Endothelial cell of umbilical vein (primary cell): ENCODE data around the gene KASH5. TPM values are rescaled to one million over a fixed set of nuclear protein-coding genes. Genes with fewer than 3 reads are reported as not detected.

Experiments used
- BruUV-seq: library from RNA; stranded (reverse); fragments of 400-500 nt; replicated peaks from 2 replicates; lab custom pipeline; 2021; lab: Mats Ljungman, UMichigan
- CTCF ChIA-PET: fragments of 300-600, 350-600 bp; sonication (Branson Sonifier 250); formaldehyde crosslinking; loops from one replicate; lab custom pipeline; 2021; ENCODE audit warnings: antibody characterized with exemption, inconsistent platforms; lab: Charles Lee
- POLR2A ChIA-PET: fragments of 300-600, 350-600 bp; sonication (Branson Sonifier 250); formaldehyde crosslinking; loops from one replicate; lab custom pipeline; 2021; ENCODE audit warnings: antibody characterized with exemption, inconsistent platforms; lab: Charles Lee
- DNase-seq: peaks from one replicate; pipeline ENCODE4 v3.0.0-alpha.2; 2011; ENCODE audit warnings: low read depth, low spot score
- FAIRE-seq: peaks from 2 replicates; lab custom pipeline; 2011; peaks lifted over from hg19 to GRCh38; lab: Jason Lieb, UNC
- H2AFZ ChIP-seq: 2 replicates; pipeline ENCODE4 v1.6.0; 2012; ENCODE audit warnings: low read depth, low read length, control low read depth, inconsistent platforms
- H3K27ac ChIP-seq: 2 replicates; pipeline ENCODE4 v1.5.1; 2011; ENCODE audit warnings: low read depth, mild to moderate bottlenecking, control low read depth, low read length, moderate library complexity; ENCODE audit not compliant: insufficient read depth
- H3K27me3 ChIP-seq, 2 experiments: 2 replicates each; pipeline versions ENCODE4 v1.6.0 to v1.6.1; 2011; ENCODE audit warnings: low read length in 2 of 2, mixed read lengths in 1 of 2; ENCODE audit not compliant: control insufficient read depth in 2 of 2, insufficient read depth in 2 of 2
- H3K36me3 ChIP-seq, 2 experiments: 2 replicates in 1 of 2; 3 replicates in 1 of 2; pipeline ENCODE4 v1.5.1; 2011; ENCODE audit warnings: low read length in 2 of 2, mild to moderate bottlenecking in 1 of 2, moderate library complexity in 1 of 2; ENCODE audit not compliant: control insufficient read depth in 2 of 2, insufficient read depth in 2 of 2; ENCODE audit errors: extremely low read depth in 1 of 2
- H3K4me1 ChIP-seq: 3 replicates; pipeline ENCODE4 v1.5.1; 2011; ENCODE audit warnings: mild to moderate bottlenecking, low read length; ENCODE audit not compliant: control insufficient read depth, insufficient read depth; ENCODE audit errors: extremely low read depth
- H3K4me2 ChIP-seq: 2 replicates; pipeline ENCODE4 v1.6.1; 2011; ENCODE audit warnings: low read length, control low read depth, mixed read lengths; ENCODE audit not compliant: insufficient read depth
- H3K4me3 ChIP-seq, 3 experiments: fragments of 200-600 bp in 1 of 3; sonication (generic), shearing (Covaris generic) in 1 of 3; replicated peaks in 1 of 3; 2 replicates each; pipeline ENCODE4 v1.5.1; 2011 to 2016; ENCODE audit warnings: control low read depth in 3 of 3, low read length in 3 of 3, mild to moderate bottlenecking in 2 of 3, inconsistent platforms in 1 of 3, low read depth in 1 of 3, moderate library complexity in 1 of 3; ENCODE audit not compliant: insufficient read depth in 1 of 3
- H3K79me2 ChIP-seq: 2 replicates; pipeline ENCODE4 v1.6.0; 2012; ENCODE audit warnings: low read length, inconsistent platforms; ENCODE audit not compliant: control insufficient read depth, insufficient read depth
- H3K9ac ChIP-seq: replicated peaks from 2 replicates; pipeline ENCODE3; 2011; ENCODE audit warnings: low read length, control low read depth; ENCODE audit not compliant: insufficient read depth; ENCODE audit errors: extremely low read depth
- H3K9me1 ChIP-seq: replicated peaks from 3 replicates; pipeline ENCODE4 v1.6.0; 2011; ENCODE audit warnings: mild to moderate bottlenecking, low read length; ENCODE audit not compliant: control insufficient read depth, insufficient read depth; ENCODE audit errors: extremely low read depth
- H3K9me3 ChIP-seq: replicated peaks from 2 replicates; pipeline ENCODE4 v1.5.1; 2012; ENCODE audit warnings: low read length, inconsistent platforms; ENCODE audit not compliant: control insufficient read depth, insufficient read depth
- H4K20me1 ChIP-seq: replicated peaks from 2 replicates; pipeline ENCODE3; 2011; ENCODE audit warnings: mild to moderate bottlenecking, low read length; ENCODE audit not compliant: control insufficient read depth, insufficient read depth; ENCODE audit errors: extremely low read depth
- CTCF ChIP-seq, 2 donors: IDR thresholded peaks; 1 replicate in 1 of 2; 2 replicates in 1 of 2; pipeline ENCODE4 v1.5.1; 2011; ENCODE audit warnings: low read length in 2 of 2, mild to moderate bottlenecking in 2 of 2, moderate library complexity in 2 of 2, control low read depth in 1 of 2, inconsistent platforms in 1 of 2, low read depth in 1 of 2; ENCODE audit not compliant: insufficient read depth in 1 of 2; ENCODE audit errors: extremely low read depth in 1 of 2
- FOS ChIP-seq: IDR thresholded peaks from 2 replicates; pipeline ENCODE4 v1.6.1; 2011; ENCODE audit warnings: mild to moderate bottlenecking, low read length, moderate library complexity, borderline replicate concordance; ENCODE audit not compliant: insufficient read depth
- MAX ChIP-seq: IDR thresholded peaks from 2 replicates; pipeline ENCODE4 v1.6.1; 2011; ENCODE audit not compliant: insufficient read depth, insufficient read length
- POLR2A ChIP-seq: IDR thresholded peaks from 2 replicates; pipeline ENCODE4 v1.6.1; 2012; ENCODE audit warnings: low read depth, mild to moderate bottlenecking, control low read depth, low read length
- POLR2AphosphoS5 ChIP-seq: IDR thresholded peaks from 2 replicates; pipeline ENCODE4 v1.6.1; 2012; ENCODE audit warnings: low read depth, mild to moderate bottlenecking, control low read depth, low read length, moderate library complexity; ENCODE audit not compliant: insufficient read depth
- dilution Hi-C: fragments of 300-500 bp; cut with MboI; formaldehyde crosslinking; loops from one replicate; pipeline ENCODE4 v1.15.0; 2019; ENCODE audit warnings: low sequenced_read_pairs; ENCODE audit not compliant: extremely low pct_ligation_motif_present
- intact Hi-C: fragments of 100-400 bp; cut with micrococcal nuclease; formaldehyde crosslinking; loops from one replicate; pipeline ENCODE4 v1.10.0; 2022
- polyA plus RNA-seq, 4 experiments: library from polyadenylated mRNA; depleted of rRNA in 3 of 4; stranded (reverse) in 3 of 4; unstranded in 1 of 4; fragments of >200 nt; gene quantifications; 2 replicates each; pipeline versions ENCODE4 v1.2.1 to v1.2.3, GENCODE V29; 2011 to 2012; ENCODE audit warnings: missing spikeins in 1 of 4
- total RNA-seq: library from RNA; stranded (reverse); gene quantifications from 2 replicates; pipeline ENCODE4 v1.2.3, GENCODE V29; 2021

The KASH5 gene
- total and polyA plus RNA-seq, 2 donors (not counting 3 experiments of a cell fraction or from before 2014, with no cell fraction given) = 0.03 TPM; not detected in 1

GRCh38 chr19:49339301-49340068 lies 48.6 kb upstream of the KASH5 start:
- H3K27me3 ChIP-seq = no peaks in the 10 kb centered on the region
- no peaks in the 10 kb centered on the region for H4K20me1 ChIP-seq
- no peaks in the 10 kb centered on the region for H3K9me3 ChIP-seq
- intact Hi-C loops = loop anchor here (1.0 kb wide), 1 partner anchor 22 kb away; no protein-coding TSS in a partner anchor
- no TSS peak for BruUV-seq
- no peak overlapping the region for H3K4me3 ChIP-seq
- DNase-seq = peak; percentile 84
- no peak overlapping the region for H3K9ac ChIP-seq
- no peak for TF ChIP-seq FOS
- TF ChIP-seq MAX = peak; percentile 73
- TF ChIP-seq CTCF (IDR thresholded peaks at IDR 0.05; ENCODE audit: extremely low read depth in 1 of 2, insufficient read depth in 1 of 2, low read depth in 1 of 2, low read length in 2 of 2) = no peak
- peak; percentile 55 for TF ChIP-seq POLR2AphosphoS5
- TF ChIP-seq POLR2A = peak; percentile 62
- peaks cover 15% of the 10 kb centered on the region for H3K4me1 ChIP-seq
- dilution Hi-C loops = no loop called here
- ChIA-PET CTCF (interaction anchor here (0.6 to 3.5 kb wide), 4 partner anchors 12 to 113 kb away, joined by 3 to 15 read pairs (median 5); no protein-coding TSS in a partner anchor), POLR2A (no interaction called here)
- H3K4me2 ChIP-seq = no peak overlapping the region
- no peaks in the 10 kb centered on the region for H3K9me1 ChIP-seq
- FAIRE-seq = peak; percentile 81
- H3K36me3 ChIP-seq = peaks cover 6 to 24% of the 10 kb centered on the region in 2 experiments
- H3K79me2 ChIP-seq = no peaks in the 10 kb centered on the region
- H3K27ac ChIP-seq = no peak overlapping the region
- no peak overlapping the region for H2AFZ ChIP-seq
